Endothelial cell (in vitro differentiated cells): ENCODE results near the gene WDFY4. TPM values are rescaled to one million over a fixed set of nuclear protein-coding genes. Genes with fewer than 3 reads are reported as not detected.

Experiments
- DNase-seq: peaks from one replicate; pipeline ENCODE4 v3.0.0; 2021; ENCODE audit warnings: low spot score
- H3K27ac Mint-ChIP-seq: one replicate; pipeline ENCODE4 v1.8.0; 2021; ENCODE audit warnings: mixed read lengths, inconsistent platforms; ENCODE audit not compliant: unreplicated experiment
- H3K27me3 Mint-ChIP-seq: one replicate; pipeline ENCODE4 v1.8.0; 2021; ENCODE audit warnings: mild to moderate bottlenecking, moderate library complexity, mixed read lengths, inconsistent platforms; ENCODE audit not compliant: unreplicated experiment
- H3K36me3 Mint-ChIP-seq: one replicate; pipeline ENCODE4 v1.8.0; 2021; ENCODE audit warnings: mild to moderate bottlenecking, low read depth, mixed read lengths, inconsistent platforms; ENCODE audit not compliant: unreplicated experiment
- H3K4me1 Mint-ChIP-seq: one replicate; pipeline ENCODE4 v1.8.0; 2021; ENCODE audit warnings: mild to moderate bottlenecking, mixed read lengths, inconsistent platforms; ENCODE audit not compliant: unreplicated experiment
- H3K4me3 Mint-ChIP-seq: one replicate; pipeline ENCODE4 v1.8.0; 2021; ENCODE audit warnings: mild to moderate bottlenecking, mixed read lengths, inconsistent platforms; ENCODE audit not compliant: unreplicated experiment
- H3K9me3 Mint-ChIP-seq: one replicate; pipeline ENCODE4 v1.8.0; 2021; ENCODE audit warnings: mixed read lengths, inconsistent platforms; ENCODE audit not compliant: unreplicated experiment
- CTCF ChIP-seq: fragments of 200-600 bp; sonication (generic); IDR thresholded peaks from one replicate; pipeline ENCODE4 v1.5.0; 2021; ENCODE audit warnings: antibody characterized with exemption; ENCODE audit not compliant: unreplicated experiment
- total RNA-seq: library from RNA; stranded (reverse); fragmentation: NEBNext Ultra II Directional; extraction: Animal tissue kit (Norgen Biotek cat#: 25700); gene quantifications from one replicate; pipeline ENCODE4 v1.2.1, GENCODE V29; 2021; ENCODE audit not compliant: unreplicated experiment

WDFY4 gene
- total RNA-seq, 1 donor from 2014 or later, result 0.54 TPM

- Mint-ChIP-seq H3K4me1 (no peaks in the 10 kb centered on the region), H3K27ac (no peak overlapping the region), H3K4me3 (no peak overlapping the region), H3K27me3 (no peaks in the 10 kb centered on the region), H3K36me3 (no peaks in the 10 kb centered on the region), H3K9me3 (no peaks in the 10 kb centered on the region)
- TF ChIP-seq CTCF, result no peak
- DNase-seq, result no peak
These were observed 101.1 kb downstream of the WDFY4 start for GRCh38 chr10:48785796-48786195.

DNA sequence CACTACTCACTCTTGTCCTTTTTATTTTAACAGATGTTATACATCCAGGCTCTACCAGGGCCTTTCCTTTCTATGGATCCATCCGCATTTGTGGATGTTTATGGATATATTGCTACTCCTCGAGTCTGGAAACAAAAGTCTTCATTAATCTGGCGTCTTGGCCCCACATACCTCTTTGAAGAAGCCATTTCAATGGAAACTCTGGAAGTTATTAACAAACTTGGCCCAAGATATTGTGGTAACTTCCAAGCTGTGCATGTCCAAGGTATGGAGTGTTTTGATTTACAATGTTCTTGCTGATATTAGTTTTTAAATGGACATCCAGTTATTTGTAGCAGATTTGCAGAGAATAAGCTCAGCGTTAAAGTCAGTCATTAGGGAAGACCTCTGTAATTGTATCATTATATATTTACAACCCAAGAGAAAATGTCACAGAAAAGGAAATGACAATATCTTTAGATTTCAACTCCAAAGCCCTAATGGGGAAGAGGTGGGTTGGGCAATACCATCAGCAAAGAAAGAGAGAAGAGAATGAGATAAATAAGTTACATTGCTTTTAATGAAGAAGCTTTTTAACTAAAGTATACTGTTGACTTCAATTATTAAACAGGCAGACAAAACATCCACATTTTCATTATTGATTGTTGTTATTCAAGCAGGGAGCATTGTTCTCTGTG, 102.1 kb downstream of the WDFY4 start:
- no peak for DNase-seq
- no peaks in the 10 kb centered on the region for H3K27me3 Mint-ChIP-seq
- TF ChIP-seq CTCF, result no peak

GRCh38 chr10:48788554-48788953, 103.9 kb downstream of the WDFY4 start:
- Mint-ChIP-seq H3K4me3 (no peak overlapping the region), H3K27ac (no peak overlapping the region), H3K36me3 (no peaks in the 10 kb centered on the region), H3K4me1 (no peaks in the 10 kb centered on the region), H3K27me3 (no peaks in the 10 kb centered on the region), H3K9me3 (no peaks in the 10 kb centered on the region)
- no peak for DNase-seq
- no peak for TF ChIP-seq CTCF

More for the DNA sequence above, 102.1 kb downstream of the WDFY4 start:
- Mint-ChIP-seq H3K4me3 (no peak overlapping the region), H3K9me3 (no peaks in the 10 kb centered on the region), H3K27ac (no peak overlapping the region), H3K4me1 (no peaks in the 10 kb centered on the region), H3K36me3 (no peaks in the 10 kb centered on the region)

DNA sequence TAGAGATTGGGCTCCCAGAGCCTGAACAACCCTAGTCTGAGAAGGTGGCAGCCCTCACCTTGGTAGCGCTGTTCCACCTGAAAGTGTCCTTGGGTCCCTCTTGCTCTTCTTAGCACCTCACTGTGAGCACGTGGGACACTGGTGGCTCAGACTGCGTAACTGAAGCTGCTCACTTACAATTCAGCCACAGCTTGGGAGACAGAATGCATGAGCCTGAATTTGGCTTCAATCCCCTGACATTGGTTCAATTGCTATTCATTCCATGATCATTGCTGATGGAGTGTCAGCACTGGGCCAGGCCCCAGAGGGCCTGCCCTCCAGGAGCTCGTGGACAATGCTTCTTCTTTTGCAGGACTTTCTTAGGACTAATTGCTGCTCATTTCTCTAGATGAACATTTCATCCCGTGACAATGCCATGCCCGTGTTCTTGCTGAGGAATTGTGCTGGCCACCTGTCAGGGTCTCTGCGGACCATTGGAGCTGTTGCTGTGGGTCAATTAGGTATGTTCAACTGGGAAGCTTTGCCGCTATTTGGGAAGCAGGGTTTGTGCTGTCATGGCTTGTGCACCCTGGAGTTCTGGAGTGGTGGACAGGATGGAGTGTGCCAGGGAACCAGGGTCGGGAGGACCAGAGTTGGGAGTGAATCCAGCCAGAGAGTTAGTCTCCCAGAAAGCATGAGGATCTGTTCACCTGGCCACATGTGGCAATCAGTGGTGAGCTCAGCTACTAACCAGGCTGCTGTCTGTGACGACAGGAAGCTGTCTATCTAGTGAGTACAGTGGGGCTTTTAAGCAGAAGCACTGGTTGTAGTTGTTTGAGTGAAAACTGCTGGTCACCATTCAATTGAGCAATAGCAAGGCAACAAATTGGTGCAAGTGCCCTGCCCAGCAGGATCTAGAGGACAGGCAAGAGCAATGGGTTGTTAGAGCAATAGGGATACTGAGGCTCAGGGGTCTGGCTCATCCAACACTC, 105.1 kb downstream of the WDFY4 start:
- Mint-ChIP-seq H3K27me3 (no peaks in the 10 kb centered on the region), H3K9me3 (no peaks in the 10 kb centered on the region), H3K36me3 (no peaks in the 10 kb centered on the region), H3K4me3 (no peak overlapping the region), H3K4me1 (no peaks in the 10 kb centered on the region), H3K27ac (no peak overlapping the region)
- no peak for DNase-seq
- TF ChIP-seq CTCF, result no peak
